PFSK-1 (cell line): ENCODE results near the gene GSTK1.

Source experiments
- FOXP2 ChIP-seq: optimal IDR thresholded peaks from 2 replicates; pipeline ENCODE3; 2011; ENCODE audit warnings: borderline replicate concordance, control low read depth, inconsistent platforms; ENCODE audit not compliant: insufficient read depth; ENCODE audit errors: extremely low read length, extremely low read depth
- POLR2AphosphoS5 ChIP-seq: IDR thresholded peaks from 2 replicates; pipeline ENCODE4 v1.6.1; 2012; ENCODE audit warnings: low read depth, mild to moderate bottlenecking, control low read depth, low read length, moderate library complexity
- REST ChIP-seq, 2 experiments: IDR thresholded peaks; 2 replicates each; pipeline versions ENCODE4 v1.6.1 to v1.8.0; 2011 to 2012; ENCODE audit warnings: low read depth in 2 of 2, low read length in 2 of 2, control low read depth in 1 of 2, inconsistent platforms in 1 of 2, mild to moderate bottlenecking in 1 of 2, moderate library complexity in 1 of 2; ENCODE audit not compliant: insufficient read depth in 1 of 2
- SIN3A ChIP-seq: IDR thresholded peaks from 2 replicates; pipeline ENCODE4 v1.6.1; 2012; ENCODE audit warnings: mild to moderate bottlenecking, low read length, moderate library complexity, borderline replicate concordance; ENCODE audit not compliant: insufficient read depth
- TAF1 ChIP-seq: IDR thresholded peaks from 2 replicates; pipeline ENCODE4 v1.6.1; 2012; ENCODE audit warnings: low read length, control low read depth, borderline replicate concordance; ENCODE audit not compliant: insufficient read depth

GSTK1 gene

GRCh38 chr7:143237366-143237765 lies 25.9 kb upstream of the GSTK1 start:
- no peak for TF ChIP-seq SIN3A
- TF ChIP-seq FOXP2 = no peak
- no peak for TF ChIP-seq POLR2AphosphoS5
- TF ChIP-seq TAF1 = no peak
- no peak for TF ChIP-seq REST (IDR thresholded peaks at IDR 0.05; ENCODE audit: insufficient read depth in 1 of 2, low read depth in 2 of 2, low read length in 2 of 2)

DNA sequence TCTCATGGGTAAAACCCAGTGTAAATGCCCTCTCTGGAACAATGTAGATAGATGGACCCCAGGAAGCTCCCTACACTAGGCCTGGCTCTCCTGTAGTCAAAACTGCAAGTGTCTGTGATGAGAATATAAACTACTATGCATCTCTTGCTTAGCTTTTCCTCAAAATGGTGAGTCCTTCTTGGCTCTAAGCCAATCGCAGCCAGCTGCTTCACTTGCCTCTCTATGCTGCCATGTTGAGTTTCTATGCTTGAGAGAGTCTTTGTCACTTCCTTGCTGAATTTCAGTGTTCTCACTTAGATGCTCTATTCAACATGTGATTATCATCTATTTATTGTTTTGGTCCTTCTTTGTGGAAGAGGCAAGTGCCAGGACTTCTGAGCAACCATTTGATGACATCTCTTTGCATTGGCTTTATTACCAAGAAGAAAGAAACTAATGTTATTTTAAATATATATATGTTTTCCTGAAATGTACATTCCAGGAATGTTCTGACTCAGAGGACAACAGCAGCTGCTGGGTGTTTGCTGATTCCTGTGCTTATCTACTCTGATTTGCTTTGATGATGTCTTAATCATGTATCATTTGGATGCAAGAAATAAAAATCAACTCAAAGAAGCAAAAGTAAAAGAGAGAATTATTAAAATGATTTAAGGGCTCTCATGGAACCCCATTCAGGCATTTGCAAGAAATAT lies 24.8 kb upstream of the GSTK1 start:
- TF ChIP-seq TAF1 = no peak
- TF ChIP-seq POLR2AphosphoS5 = no peak
- no peak for TF ChIP-seq REST (IDR thresholded peaks at IDR 0.05; ENCODE audit: insufficient read depth in 1 of 2, low read depth in 2 of 2, low read length in 2 of 2)
- TF ChIP-seq SIN3A = no peak
- TF ChIP-seq FOXP2 = no peak

DNA sequence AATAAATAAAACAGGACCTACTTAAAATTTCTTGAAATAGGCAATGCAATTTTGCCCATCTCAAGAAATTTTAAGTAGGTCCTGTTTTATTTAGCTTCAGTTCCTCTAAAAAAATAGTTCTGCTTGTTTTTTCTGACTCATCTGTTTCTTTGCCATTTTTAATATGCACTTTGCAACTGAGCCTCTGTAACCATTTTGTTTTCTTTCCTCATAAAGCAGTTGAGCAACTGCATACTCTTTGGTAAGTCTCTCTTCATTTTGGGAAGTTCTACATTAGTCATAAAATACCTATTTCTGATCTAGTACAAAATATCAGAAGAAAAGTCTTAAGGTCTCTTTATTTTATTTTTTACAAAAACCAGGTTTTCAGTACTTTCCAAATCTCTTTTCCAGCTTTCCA lies 23.4 kb upstream of the GSTK1 start:
- TF ChIP-seq TAF1 = no peak
- TF ChIP-seq SIN3A = no peak
- TF ChIP-seq POLR2AphosphoS5 = no peak
- no peak for TF ChIP-seq REST (IDR thresholded peaks at IDR 0.05; ENCODE audit: insufficient read depth in 1 of 2, low read depth in 2 of 2, low read length in 2 of 2)
- no peak for TF ChIP-seq FOXP2

- TF ChIP-seq SIN3A = no peak
- no peak for TF ChIP-seq REST (IDR thresholded peaks at IDR 0.05; ENCODE audit: insufficient read depth in 1 of 2, low read depth in 2 of 2, low read length in 2 of 2)
- no peak for TF ChIP-seq FOXP2
- TF ChIP-seq POLR2AphosphoS5 = no peak
- no peak for TF ChIP-seq TAF1
These were observed 22.7 kb upstream of the GSTK1 start for GRCh38 chr7:143240291-143241168.
